Smooth muscle cell (in vitro differentiated cells): ENCODE results near the gene ZFX. TPM values are rescaled to one million over a fixed set of nuclear protein-coding genes. Genes with fewer than 3 reads are reported as not detected.
"Not testable (repeated sequence)": the region's sequence is repeated elsewhere in the genome, so short reads cannot be mapped to it uniquely, and the experiment has no call there.

ENCODE experiments used
- DNase-seq: peaks from one replicate; lab custom pipeline; 2025; ENCODE audit not compliant: unreplicated experiment; lab: John Stamatoyannopoulos, UW
- H2AFZ ChIP-seq: fragments of 200-600 bp; sonication (generic); 2 replicates; pipeline ENCODE4 v1.6.0; 2016; ENCODE audit warnings: antibody characterized with exemption, low read depth, mild to moderate bottlenecking
- H3F3A ChIP-seq: fragments of 200-600 bp; sonication (generic); 2 replicates; pipeline ENCODE4 v1.6.0; 2017; ENCODE audit warnings: antibody characterized with exemption, low read depth
- H3K27ac ChIP-seq: fragments of 200-600 bp; sonication (generic); 2 replicates; pipeline ENCODE4 v1.5.1; 2016; ENCODE audit warnings: low read depth, mild to moderate bottlenecking
- H3K27me3 ChIP-seq: fragments of 200-600 bp; sonication (generic); 2 replicates; pipeline ENCODE4 v1.6.1; 2016; ENCODE audit warnings: low read depth, mild to moderate bottlenecking
- H3K36me3 ChIP-seq: fragments of 200-600 bp; sonication (generic); 2 replicates; pipeline ENCODE4 v1.5.1; 2016; ENCODE audit warnings: low read depth
- H3K4me1 ChIP-seq: fragments of 200-600 bp; sonication (generic); 2 replicates; pipeline ENCODE4 v1.5.1; 2016; ENCODE audit warnings: low read depth
- H3K4me2 ChIP-seq: fragments of 200-600 bp; sonication (generic); 2 replicates; pipeline ENCODE4 v1.6.0; 2016; ENCODE audit warnings: mild to moderate bottlenecking
- H3K4me3 ChIP-seq: fragments of 200-600 bp; sonication (generic); 2 replicates; pipeline ENCODE4 v1.5.1; 2016; ENCODE audit warnings: mild to moderate bottlenecking
- H3K79me2 ChIP-seq: fragments of 200-600 bp; sonication (generic); 2 replicates; pipeline ENCODE4 v1.6.0; 2016; ENCODE audit warnings: low read depth, mild to moderate bottlenecking
- H3K9ac ChIP-seq: fragments of 200-600 bp; sonication (generic); 2 replicates; pipeline ENCODE4 v1.6.0; 2016; ENCODE audit warnings: low read depth
- H3K9me3 ChIP-seq: fragments of 200-600 bp; sonication (generic); replicated peaks from 2 replicates; pipeline ENCODE4 v1.5.1; 2016; ENCODE audit warnings: low read depth
- H4K20me1 ChIP-seq: fragments of 200-600 bp; sonication (generic); 2 replicates; pipeline ENCODE4 v1.6.0; 2016; ENCODE audit warnings: low read depth
- CTCF ChIP-seq: fragments of 200-600 bp; sonication (generic); IDR thresholded peaks from 2 replicates; pipeline ENCODE4 v1.5.1; 2017; ENCODE audit warnings: borderline replicate concordance, mild to moderate bottlenecking, antibody characterized with exemption; ENCODE audit not compliant: insufficient read depth, poor library complexity, severe bottlenecking
- WGBS: methylation state at CpG from one replicate; pipeline ENCODE4 v1.1.7; 2016; ENCODE audit warnings: low lambda C conversion rate; 5-methylcytosine and 5-hydroxymethylcytosine counted together
- polyA plus RNA-seq: library from polyadenylated mRNA; unstranded; fragments of >200 nt; fragmentation: Nextera tagmentation; extraction: Ambion mirVana; gene quantifications from 2 replicates; pipeline ENCODE4 v1.2.1, GENCODE V29; 2016
- total RNA-seq: library from RNA; depleted of rRNA; stranded (reverse); fragments of >200 nt; gene quantifications from 2 replicates; pipeline ENCODE4 v1.2.3, GENCODE V29; 2014

ZFX gene
- total and polyA plus RNA-seq, 2 experiments from 2014 or later: 17.1 to 52.9 TPM

GRCh38 chrX:24154490-24155034 lies 5.0 kb downstream of the ZFX start:
- Histone ChIP-seq H3K36me3 (no peaks in the 10 kb centered on the region), H3F3A (peaks cover 9% of the 10 kb centered on the region), H3K4me2 (peak overlapping the region; percentile 84), H2AFZ (no peak overlapping the region), H3K79me2 (peaks cover 92% of the 10 kb centered on the region), H3K27ac (peak overlapping the region; percentile 98), H3K4me3 (peak overlapping the region; percentile 99), H3K27me3 (no peaks in the 10 kb centered on the region), H4K20me1 (peaks cover 92% of the 10 kb centered on the region), H3K4me1 (peaks cover 37% of the 10 kb centered on the region), H3K9me3 (no peaks in the 10 kb centered on the region), H3K9ac (peak overlapping the region; percentile 60)
- no peak for TF ChIP-seq CTCF
- WGBS: 63% methylated on average over 8 of the region's 8 CpGs
- DNase-seq: no peak

DNA sequence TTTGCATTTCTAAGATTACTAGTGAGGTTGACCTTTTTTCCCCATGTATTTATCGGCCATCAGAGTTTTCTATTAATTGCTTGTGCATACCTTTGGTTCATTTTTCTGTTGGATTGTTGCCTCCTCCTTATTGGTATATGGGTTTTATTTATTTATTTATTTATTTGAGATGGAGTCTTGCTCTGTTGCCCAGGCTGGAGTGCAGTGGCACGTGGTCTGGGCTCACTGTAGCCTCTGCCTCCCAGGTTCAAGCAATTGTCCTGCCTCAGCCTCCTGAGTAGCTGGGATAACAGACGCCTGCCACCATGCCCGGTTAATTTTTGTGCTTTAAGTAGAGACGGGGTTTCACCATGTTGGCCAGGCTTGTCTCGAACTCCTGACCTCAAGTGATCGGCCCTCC lies 6.2 kb downstream of the ZFX start:
- H3K79me2 ChIP-seq: peaks cover 100% of the 10 kb centered on the region
- H3K27ac ChIP-seq: peak overlapping the region; percentile 98
- H3K4me2 ChIP-seq: peak overlapping the region; percentile 84
- DNase-seq, H3K36me3 ChIP-seq, H3K27me3 ChIP-seq, H3K4me3 ChIP-seq, H2AFZ ChIP-seq, H3K9me3 ChIP-seq, H3F3A ChIP-seq, H3K9ac ChIP-seq: not testable (repeated sequence)
- peaks cover 100% of the 10 kb centered on the region for H4K20me1 ChIP-seq
- peaks cover 37% of the 10 kb centered on the region for H3K4me1 ChIP-seq
- WGBS: 95% methylated on average over 7 of the region's 7 CpGs

GRCh38 chrX:24156177-24156576 lies 6.6 kb downstream of the ZFX start:
- no peak overlapping the region for H3K9ac ChIP-seq

DNA sequence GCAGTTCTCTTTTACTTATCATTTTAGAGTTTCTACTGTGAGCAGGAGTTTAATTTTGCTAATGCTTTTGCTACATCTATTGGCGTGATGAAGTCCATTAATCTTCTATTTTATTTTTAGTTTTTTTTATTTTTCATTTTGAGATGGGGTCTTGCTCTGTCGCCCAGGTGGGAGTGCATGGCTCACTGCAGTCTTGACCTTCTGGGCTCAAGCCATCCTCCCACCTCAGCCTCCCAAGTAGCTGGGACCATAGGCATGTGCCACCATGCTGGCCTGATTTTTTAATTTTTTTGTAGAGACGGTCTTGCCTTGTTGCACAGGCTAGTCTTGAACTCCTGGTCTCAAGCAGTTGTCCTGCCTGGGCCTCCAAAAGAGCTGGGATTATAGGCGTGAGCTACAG lies 9.4 kb downstream of the ZFX start:
- Histone ChIP-seq H4K20me1 (peaks cover 100% of the 10 kb centered on the region), H3K4me3 (no peak overlapping the region), H3K9me3 (no peaks in the 10 kb centered on the region), H3K36me3 (no peaks in the 10 kb centered on the region), H3K27me3 (no peaks in the 10 kb centered on the region), H2AFZ (no peak overlapping the region), H3K9ac (no peak overlapping the region), H3K79me2 (peaks cover 100% of the 10 kb centered on the region), H3K4me1 (peaks cover 19% of the 10 kb centered on the region), H3F3A (peaks cover under 1% of the 10 kb centered on the region), H3K4me2 (no peak overlapping the region), H3K27ac (no peak overlapping the region)
- WGBS: 99% methylated on average over 4 of the region's 4 CpGs
- no peak for TF ChIP-seq CTCF
- no peak for DNase-seq

More at GRCh38 chrX:24156177-24156576, 6.6 kb downstream of the ZFX start:
- H3K36me3 ChIP-seq: no peaks in the 10 kb centered on the region
- H3K4me1 ChIP-seq: peaks cover 37% of the 10 kb centered on the region
- H3F3A ChIP-seq: peaks cover 9% of the 10 kb centered on the region
- H3K9me3 ChIP-seq: no peaks in the 10 kb centered on the region
- H3K27me3 ChIP-seq: no peaks in the 10 kb centered on the region
- TF ChIP-seq CTCF: no peak
- DNase-seq: no peak
- peaks cover 100% of the 10 kb centered on the region for H3K79me2 ChIP-seq
- H4K20me1 ChIP-seq: peaks cover 100% of the 10 kb centered on the region
- no peak overlapping the region for H3K4me3 ChIP-seq
- 96% methylated on average over 4 of the region's 4 CpGs for WGBS
- H2AFZ ChIP-seq: no peak overlapping the region
- H3K27ac ChIP-seq: peak overlapping the region; percentile 98
- no peak overlapping the region for H3K4me2 ChIP-seq
